Muscle layer of colon (tissue), 2 donors: ENCODE results near the gene QARS1.
A peak's percentile ranks its signal among the peaks of the same experiment; 100 is the strongest.

Experiments
- H3K27ac ChIP-seq: one replicate; pipeline ENCODE4 v1.7.0; 2013; ENCODE audit warnings: low read depth, mild to moderate bottlenecking, low read length, moderate library complexity
- H3K27me3 ChIP-seq, 2 donors: one replicate each; pipeline ENCODE4 v1.7.0; 2013; ENCODE audit warnings: low read length in 2 of 2, mild to moderate bottlenecking in 2 of 2; ENCODE audit not compliant: insufficient read depth in 2 of 2, control insufficient read depth in 1 of 2
- H3K36me3 ChIP-seq: one replicate; pipeline ENCODE4 v1.7.0; 2013; ENCODE audit warnings: mild to moderate bottlenecking, low read length; ENCODE audit not compliant: insufficient read depth
- H3K4me1 ChIP-seq: one replicate; pipeline ENCODE4 v1.7.0; 2013; ENCODE audit warnings: mild to moderate bottlenecking, low read length; ENCODE audit not compliant: insufficient read depth
- H3K4me3 ChIP-seq, 2 donors: one replicate each; pipeline ENCODE4 v1.7.0; 2013; ENCODE audit warnings: low read length in 2 of 2, low read depth in 1 of 2, mild to moderate bottlenecking in 1 of 2, moderate library complexity in 1 of 2
- H3K9ac ChIP-seq: one replicate; pipeline ENCODE4 v1.7.0; 2013; ENCODE audit warnings: low read length
- H3K9me3 ChIP-seq: one replicate; pipeline ENCODE4 v1.7.0; 2013; ENCODE audit warnings: mild to moderate bottlenecking, low read length
- donor health status: abdominal sarcoma.
- donor health status: Adenocarcinoma of cecum.

The QARS1 gene

DNA sequence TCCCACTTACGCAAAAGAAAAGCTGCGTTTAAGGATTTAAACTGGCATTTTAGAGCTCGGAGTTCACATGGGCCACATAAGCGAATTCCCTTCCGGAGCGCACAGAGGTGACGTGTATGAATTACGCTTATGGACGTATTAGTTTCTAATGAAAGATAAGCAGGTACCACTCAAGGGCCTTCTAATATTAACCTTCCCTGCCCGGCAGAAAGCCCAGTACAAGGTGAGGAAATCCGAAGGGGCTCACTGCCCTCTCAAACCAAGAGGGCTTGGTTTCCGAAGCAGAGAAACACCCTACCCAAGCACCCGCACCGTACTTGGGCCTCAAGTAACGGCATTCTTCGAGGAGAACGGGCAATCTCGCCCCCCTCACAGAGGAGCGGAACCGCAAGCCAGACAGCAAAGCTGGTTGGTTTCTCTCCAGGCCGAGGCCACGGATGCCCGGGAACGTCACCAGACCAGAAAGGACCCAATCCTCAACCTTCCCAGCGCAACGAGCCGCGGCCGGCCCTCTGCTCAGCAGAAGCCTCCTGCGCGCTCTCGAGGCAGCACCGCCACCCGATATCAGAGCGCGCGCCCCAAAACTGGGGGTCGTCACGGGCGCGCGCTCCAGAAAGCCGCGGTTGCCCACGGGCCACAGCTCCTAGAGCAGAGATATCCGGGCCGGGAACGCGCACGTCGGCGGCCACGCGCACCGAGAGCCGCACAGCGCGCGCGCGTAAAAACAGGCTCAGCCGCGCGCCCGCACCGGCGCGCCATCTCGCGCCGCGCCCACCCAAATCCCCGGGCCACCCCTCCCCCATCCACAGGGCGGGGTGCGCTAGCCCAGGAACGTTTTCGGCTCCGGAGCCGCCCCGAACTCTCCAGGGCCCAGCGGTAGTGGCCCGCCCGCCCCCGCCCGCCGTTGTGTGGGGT lies 11.4 kb downstream of the QARS1 start:
- peaks cover 6% of the 10 kb centered on the region for H3K36me3 ChIP-seq
- peak overlapping the region; percentile 66 to 87 for H3K4me3 ChIP-seq
- peak overlapping the region; percentile 90 for H3K27ac ChIP-seq
- peak overlapping the region; percentile 72 for H3K9ac ChIP-seq
- no peaks in the 10 kb centered on the region for H3K27me3 ChIP-seq
- H3K4me1 ChIP-seq: peaks cover 31% of the 10 kb centered on the region
- no peaks in the 10 kb centered on the region for H3K9me3 ChIP-seq

GRCh38 chr3:49081429-49081828 lies 23.1 kb downstream of the QARS1 start:
- H3K27me3 ChIP-seq: no peaks in the 10 kb centered on the region
- H3K4me3 ChIP-seq: no peak overlapping the region
- H3K27ac ChIP-seq: no peak overlapping the region
- no peaks in the 10 kb centered on the region for H3K9me3 ChIP-seq
- H3K9ac ChIP-seq: no peak overlapping the region
- H3K4me1 ChIP-seq: no peaks in the 10 kb centered on the region
- H3K36me3 ChIP-seq: peaks cover 9% of the 10 kb centered on the region

DNA sequence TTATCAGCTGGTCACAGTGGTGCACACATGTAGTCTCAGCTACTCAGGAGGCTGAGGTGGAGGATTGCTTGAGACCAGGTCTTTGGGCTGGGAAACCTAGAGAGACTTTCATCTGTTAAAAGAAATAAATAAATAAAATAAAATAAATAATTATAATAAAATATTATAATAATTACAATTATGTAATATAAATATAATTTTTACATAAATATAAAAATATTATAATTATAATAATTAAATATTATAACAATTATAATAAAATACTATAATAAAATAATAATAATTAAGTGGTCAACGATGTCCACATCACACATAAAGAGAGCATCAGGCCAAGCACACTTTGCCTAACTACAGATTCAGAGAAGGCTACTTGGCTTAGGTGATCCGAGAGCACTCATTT lies 25.3 kb downstream of the QARS1 start:
- Histone ChIP-seq H3K27me3 (no peaks in the 10 kb centered on the region), H3K9ac (no peak overlapping the region), H3K4me3 (no peak overlapping the region), H3K9me3 (no peaks in the 10 kb centered on the region), H3K4me1 (no peaks in the 10 kb centered on the region), H3K27ac (no peak overlapping the region), H3K36me3 (peaks cover 30% of the 10 kb centered on the region)

GRCh38 chr3:49076646-49077045 lies 27.9 kb downstream of the QARS1 start:
- Histone ChIP-seq H3K36me3 (peaks cover 54% of the 10 kb centered on the region), H3K27me3 (no peaks in the 10 kb centered on the region)

DNA sequence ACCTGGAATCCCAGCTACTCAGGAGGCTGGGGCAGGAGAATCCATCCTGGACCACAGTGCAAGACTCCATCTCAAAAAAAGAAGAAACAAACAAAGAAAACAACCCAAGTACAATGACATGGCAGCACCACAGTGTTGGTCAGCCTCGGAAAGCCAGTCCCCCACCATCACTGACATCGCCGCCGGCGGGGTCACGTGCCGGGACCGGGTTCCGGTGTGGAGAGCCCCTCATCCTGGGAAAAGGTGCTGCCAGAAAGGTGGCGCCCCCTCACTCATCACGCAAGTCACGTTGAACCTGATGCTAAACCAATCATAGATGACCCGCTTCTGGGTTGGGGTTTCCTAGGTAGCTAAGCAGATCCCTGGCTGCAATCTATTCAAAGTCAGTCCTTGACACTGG lies 28.4 kb downstream of the QARS1 start:
- Histone ChIP-seq H3K4me3 (no peak overlapping the region), H3K4me1 (no peaks in the 10 kb centered on the region), H3K9me3 (no peaks in the 10 kb centered on the region), H3K27ac (no peak overlapping the region), H3K9ac (no peak overlapping the region), H3K36me3 (peaks cover 58% of the 10 kb centered on the region), H3K27me3 (no peaks in the 10 kb centered on the region)

More at GRCh38 chr3:49076646-49077045, 27.9 kb downstream of the QARS1 start:
- Histone ChIP-seq H3K4me3 (no peak overlapping the region), H3K9ac (no peak overlapping the region), H3K4me1 (no peaks in the 10 kb centered on the region), H3K27ac (no peak overlapping the region), H3K9me3 (no peaks in the 10 kb centered on the region)

DNA sequence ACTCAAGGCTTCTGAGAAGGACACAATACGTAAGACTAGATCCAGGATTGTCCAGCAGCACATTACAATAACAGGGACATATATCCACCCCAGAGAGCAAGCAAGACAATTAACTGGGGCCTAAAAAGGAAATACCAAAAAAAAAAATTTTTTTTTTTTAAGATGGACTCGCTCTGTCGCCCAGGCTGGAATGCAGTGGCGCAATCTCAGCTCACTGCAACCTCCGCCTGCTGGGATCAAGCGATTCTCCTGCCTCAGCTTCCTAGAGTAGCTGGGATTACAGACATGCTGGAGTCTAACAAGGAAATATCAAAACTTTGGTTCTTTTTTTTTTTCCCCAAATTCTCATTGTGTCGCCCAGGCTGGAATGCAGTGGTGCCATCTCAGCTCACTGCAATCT lies 46.5 kb downstream of the QARS1 start:
- Histone ChIP-seq H3K9me3 (no peaks in the 10 kb centered on the region), H3K4me3 (no peak overlapping the region), H3K36me3 (peaks cover 32% of the 10 kb centered on the region), H3K27me3 (no peaks in the 10 kb centered on the region), H3K27ac (no peak overlapping the region), H3K4me1 (no peaks in the 10 kb centered on the region), H3K9ac (no peak overlapping the region)

DNA sequence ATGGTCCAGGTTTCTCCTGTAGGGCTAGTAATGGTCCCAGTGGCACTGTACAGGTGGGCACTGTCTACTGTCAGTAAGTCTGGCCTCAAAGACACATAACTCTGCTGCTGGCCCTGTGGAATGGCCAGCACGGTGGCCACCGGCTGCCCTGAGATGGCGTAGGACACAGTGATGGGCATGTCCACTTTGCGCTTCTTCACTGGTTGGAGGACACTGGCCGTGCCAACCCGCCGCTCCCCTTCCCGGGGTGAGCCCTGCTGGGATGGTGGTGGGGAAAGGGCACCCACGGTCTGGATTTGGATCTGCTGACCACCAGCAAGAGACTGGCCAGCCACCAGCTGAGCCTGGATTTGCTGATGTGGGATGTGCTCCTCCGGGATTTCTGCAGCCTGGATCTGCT lies 47.3 kb downstream of the QARS1 start:
- Histone ChIP-seq H3K9ac (no peak overlapping the region), H3K4me3 (no peak overlapping the region), H3K27me3 (no peaks in the 10 kb centered on the region), H3K27ac (no peak overlapping the region), H3K36me3 (peaks cover 32% of the 10 kb centered on the region), H3K4me1 (no peaks in the 10 kb centered on the region), H3K9me3 (no peaks in the 10 kb centered on the region)

GRCh38 chr3:49054344-49054862 lies 50.2 kb downstream of the QARS1 start:
- Histone ChIP-seq H3K36me3 (peaks cover 40% of the 10 kb centered on the region), H3K27ac (no peak overlapping the region)

DNA sequence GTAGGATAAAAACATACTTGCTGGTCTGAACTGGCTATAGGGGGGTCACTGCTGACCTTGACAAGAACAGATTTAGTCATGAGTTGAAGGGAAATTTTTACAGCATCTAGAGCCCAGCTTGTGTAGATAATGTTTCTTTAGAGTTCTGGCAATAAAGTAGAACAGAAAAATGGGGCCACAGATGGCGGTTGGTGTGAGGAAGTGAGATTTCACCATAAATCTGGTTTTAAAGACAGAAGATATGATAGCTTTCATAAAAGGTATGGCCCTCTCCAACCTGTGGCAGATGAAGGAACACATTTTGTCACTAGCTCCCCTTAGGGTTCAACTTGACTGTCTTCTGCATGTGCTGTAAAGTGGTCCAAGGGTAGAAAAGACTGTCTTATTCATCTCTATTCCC lies 51.0 kb downstream of the QARS1 start:
- Histone ChIP-seq H3K27ac (no peak overlapping the region), H3K9me3 (no peaks in the 10 kb centered on the region), H3K27me3 (no peaks in the 10 kb centered on the region), H3K36me3 (peaks cover 40% of the 10 kb centered on the region), H3K4me3 (no peak overlapping the region), H3K9ac (no peak overlapping the region), H3K4me1 (no peaks in the 10 kb centered on the region)

More at GRCh38 chr3:49054344-49054862, 50.2 kb downstream of the QARS1 start:
- Histone ChIP-seq H3K4me3 (no peak overlapping the region), H3K27me3 (no peaks in the 10 kb centered on the region), H3K9me3 (no peaks in the 10 kb centered on the region), H3K9ac (no peak overlapping the region), H3K4me1 (no peaks in the 10 kb centered on the region)
